Measurements from ENCODE around the gene WDFY2. TPM values are rescaled to one million over a fixed set of nuclear protein-coding genes. Genes with fewer than 3 reads are reported as not detected.
"Not testable (repeated sequence)": the region's sequence is repeated elsewhere in the genome, so short reads cannot be mapped to it uniquely, and the experiment has no call there.

Gene WDFY2
- total RNA-seq, 1 experiment from 2014 or later = 9.9 TPM

GRCh38 chr13:51689663-51689996 lies 105.4 kb downstream of the WDFY2 start:
- peak; percentile 47 for DNase-seq (ENCODE audit: low read depth)

GRCh38 chr13:51695677-51696076 lies 111.4 kb downstream of the WDFY2 start:
- not testable (repeated sequence) for DNase-seq (ENCODE audit: low read depth)

- no peak for DNase-seq (ENCODE audit: low read depth)
Observed at GRCh38 chr13:51697181-51697580, 112.9 kb downstream of the WDFY2 start.

GRCh38 chr13:51697855-51698254 lies 113.6 kb downstream of the WDFY2 start:
- DNase-seq (ENCODE audit: low read depth) = no peak

GRCh38 chr13:51698352-51698751 lies 114.1 kb downstream of the WDFY2 start:
- no peak for DNase-seq (ENCODE audit: low read depth)

GRCh38 chr13:51704399-51705313 lies 120.4 kb downstream of the WDFY2 start:
- no peak for DNase-seq (ENCODE audit: low read depth)

- DNase-seq (ENCODE audit: low read depth) = no peak
Observed at GRCh38 chr13:51707461-51707860, 123.2 kb downstream of the WDFY2 start.

GRCh38 chr13:51713807-51714206 lies 129.5 kb downstream of the WDFY2 start:
- DNase-seq (ENCODE audit: low read depth) = no peak

- DNase-seq (ENCODE audit: low read depth) = peak; percentile 78
Observed at GRCh38 chr13:51714663-51715168, 130.5 kb downstream of the WDFY2 start.

- no peak for DNase-seq (ENCODE audit: low read depth)
Observed at GRCh38 chr13:51715613-51716012, 131.4 kb downstream of the WDFY2 start.

- no peak for DNase-seq (ENCODE audit: low read depth)
Observed at GRCh38 chr13:51717786-51718398, 133.6 kb downstream of the WDFY2 start.

GRCh38 chr13:51719394-51719793 lies 135.1 kb downstream of the WDFY2 start:
- no peak for DNase-seq (ENCODE audit: low read depth)

GRCh38 chr13:51721496-51721895 lies 137.2 kb downstream of the WDFY2 start:
- DNase-seq (ENCODE audit: low read depth) = no peak

- no peak for DNase-seq (ENCODE audit: low read depth)
Observed at GRCh38 chr13:51723529-51723928, 139.3 kb downstream of the WDFY2 start.

GRCh38 chr13:51724721-51725120 lies 140.5 kb downstream of the WDFY2 start:
- no peak for DNase-seq (ENCODE audit: low read depth)

- no peak for DNase-seq (ENCODE audit: low read depth)
Observed at GRCh38 chr13:51726446-51727193, 142.4 kb downstream of the WDFY2 start.

GRCh38 chr13:51727634-51728274 lies 143.5 kb downstream of the WDFY2 start:
- DNase-seq (ENCODE audit: low read depth) = no peak

- DNase-seq (ENCODE audit: low read depth) = no peak
Observed at GRCh38 chr13:51728275-51728673, 144.0 kb downstream of the WDFY2 start.

- peak; percentile 67 for DNase-seq (ENCODE audit: low read depth)
Observed at GRCh38 chr13:51728972-51729371, 144.7 kb downstream of the WDFY2 start.

GRCh38 chr13:51729866-51730553 lies 145.7 kb downstream of the WDFY2 start:
- peak; percentile 84 for DNase-seq (ENCODE audit: low read depth)

- no peak for DNase-seq (ENCODE audit: low read depth)
Observed at GRCh38 chr13:51730927-51731326, 146.7 kb downstream of the WDFY2 start.

All from HT1080 (cell line).